ENCODE results near the gene EFHC2.

Gene EFHC2

DNA sequence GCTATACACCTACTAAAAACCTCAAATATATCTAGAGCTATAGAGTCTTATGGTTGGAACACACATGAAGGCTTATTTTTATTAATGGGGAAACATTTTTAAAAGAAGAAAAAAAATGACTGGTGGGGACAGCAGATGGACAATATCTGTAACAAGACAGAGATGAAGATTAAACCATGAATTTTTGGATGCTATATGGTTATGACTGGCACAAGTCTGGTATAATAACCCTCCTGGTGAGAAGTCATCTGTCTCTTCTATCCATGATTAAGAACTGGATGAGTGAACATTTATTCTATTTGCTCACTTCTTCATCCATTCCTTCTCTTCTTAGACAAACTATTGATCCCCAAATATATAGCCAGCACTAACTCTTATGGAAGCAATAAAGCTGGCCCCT lies 104.4 kb downstream of the EFHC2 start:
- no peak overlapping the region for H3K4me3 ChIP-seq (ENCODE audit: low read depth, low read length)
- H3K9me3 ChIP-seq (ENCODE audit: control insufficient read depth, insufficient read depth, low read depth, low read length) = no peaks in the 10 kb centered on the region; the same call in 1 of the 2 replicates
- H3K36me3 ChIP-seq (ENCODE audit: control insufficient read depth, insufficient read depth, low read length) = no peaks in the 10 kb centered on the region
- H3K9ac ChIP-seq (ENCODE audit: low read length) = no peak overlapping the region
- H3K27me3 ChIP-seq (ENCODE audit: control insufficient read depth, insufficient read depth, low read length) = no peaks in the 10 kb centered on the region
- no peak overlapping the region for H3K27ac ChIP-seq (ENCODE audit: low read depth, low read length)
- peaks cover 12% of the 10 kb centered on the region for H3K4me1 ChIP-seq (ENCODE audit: control insufficient read depth, insufficient read depth, low read length)

DNA sequence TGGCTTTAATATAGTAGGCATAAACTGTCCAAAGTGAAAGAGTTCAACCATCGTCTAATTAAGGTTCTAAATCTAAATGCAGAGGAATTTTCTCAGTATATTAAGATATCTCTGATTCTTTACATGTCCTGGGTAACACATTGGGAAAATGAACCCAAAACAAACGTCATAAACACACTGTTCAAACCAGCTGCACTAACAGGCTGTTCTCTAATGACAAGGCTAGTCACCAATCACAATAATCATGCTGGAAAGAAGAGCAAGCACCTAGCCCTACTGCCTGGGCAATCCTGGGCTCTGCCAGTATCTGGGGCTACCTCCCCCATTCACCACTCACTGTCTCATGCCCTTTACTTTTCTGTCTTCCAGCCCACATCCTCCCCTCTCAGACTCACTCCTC lies 107.9 kb downstream of the EFHC2 start:
- Histone ChIP-seq H3K4me3 (ENCODE audit: low read depth, low read length) (no peak overlapping the region), H3K4me1 (ENCODE audit: control insufficient read depth, insufficient read depth, low read length) (no peaks in the 10 kb centered on the region), H3K9me3 (ENCODE audit: control insufficient read depth, insufficient read depth, low read depth, low read length) (no peaks in the 10 kb centered on the region; the same call in 1 of the 2 replicates), H3K36me3 (ENCODE audit: control insufficient read depth, insufficient read depth, low read length) (no peaks in the 10 kb centered on the region), H3K27me3 (ENCODE audit: control insufficient read depth, insufficient read depth, low read length) (no peaks in the 10 kb centered on the region), H3K27ac (ENCODE audit: low read depth, low read length) (no peak overlapping the region), H3K9ac (ENCODE audit: low read length) (no peak overlapping the region)

DNA sequence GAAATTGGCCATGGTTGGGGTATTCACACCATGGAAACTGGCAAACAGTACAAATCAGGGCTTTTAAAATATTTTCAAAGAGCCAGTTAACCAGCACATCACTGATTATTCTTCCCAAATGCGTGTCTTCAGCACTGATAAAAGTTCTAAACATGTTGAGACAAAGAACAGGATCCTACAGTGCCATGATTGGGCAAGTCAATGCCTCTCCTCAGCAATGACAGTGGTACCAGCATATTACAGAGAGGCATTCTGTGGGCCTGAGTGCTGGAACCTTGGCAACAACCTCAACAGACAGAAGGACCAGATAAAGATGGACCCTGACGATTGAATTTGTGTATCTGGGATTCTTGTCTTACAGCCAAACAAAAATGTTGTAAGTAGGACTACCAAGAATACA lies 108.9 kb downstream of the EFHC2 start:
- no peaks in the 10 kb centered on the region for H3K27me3 ChIP-seq (ENCODE audit: control insufficient read depth, insufficient read depth, low read length)
- H3K4me3 ChIP-seq (ENCODE audit: low read depth, low read length) = no peak overlapping the region
- no peaks in the 10 kb centered on the region; the same call in 1 of the 2 replicates for H3K9me3 ChIP-seq (ENCODE audit: control insufficient read depth, insufficient read depth, low read depth, low read length)
- H3K9ac ChIP-seq (ENCODE audit: low read length) = no peak overlapping the region
- H3K4me1 ChIP-seq (ENCODE audit: control insufficient read depth, insufficient read depth, low read length) = 0 out of 2 replicates have a peak, but pooled peaks cover 3% of the 10 kb centered on the region
- H3K27ac ChIP-seq (ENCODE audit: low read depth, low read length) = no peak overlapping the region
- no peaks in the 10 kb centered on the region for H3K36me3 ChIP-seq (ENCODE audit: control insufficient read depth, insufficient read depth, low read length)

DNA sequence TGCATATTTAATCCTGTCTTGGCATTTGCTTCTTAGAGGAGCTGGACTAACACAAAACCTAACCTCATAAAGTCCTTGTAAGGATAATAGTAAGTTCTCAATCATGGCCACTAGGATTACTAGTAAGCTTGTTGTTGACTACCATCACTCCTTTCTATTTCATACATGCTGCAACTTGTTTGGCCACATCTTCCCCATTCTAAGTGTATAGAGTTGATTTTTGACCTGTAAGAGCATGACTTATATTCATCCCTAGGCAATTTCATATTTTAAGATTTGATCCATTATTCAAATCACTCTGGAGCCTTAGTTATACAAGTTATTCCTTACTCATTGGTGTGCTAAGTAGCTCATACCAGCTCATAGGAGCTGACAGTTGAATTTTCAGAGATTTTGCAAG lies 109.4 kb downstream of the EFHC2 start:
- Histone ChIP-seq H3K27ac (ENCODE audit: low read depth, low read length) (no peak overlapping the region), H3K27me3 (ENCODE audit: control insufficient read depth, insufficient read depth, low read length) (no peaks in the 10 kb centered on the region), H3K4me3 (ENCODE audit: low read depth, low read length) (no peak overlapping the region), H3K36me3 (ENCODE audit: control insufficient read depth, insufficient read depth, low read length) (no peaks in the 10 kb centered on the region), H3K9ac (ENCODE audit: low read length) (no peak overlapping the region), H3K4me1 (ENCODE audit: control insufficient read depth, insufficient read depth, low read length) (0 out of 2 replicates have a peak, but pooled peaks cover 8% of the 10 kb centered on the region), H3K9me3 (ENCODE audit: control insufficient read depth, insufficient read depth, low read depth, low read length) (no peaks in the 10 kb centered on the region; the same call in 1 of the 2 replicates)

DNA sequence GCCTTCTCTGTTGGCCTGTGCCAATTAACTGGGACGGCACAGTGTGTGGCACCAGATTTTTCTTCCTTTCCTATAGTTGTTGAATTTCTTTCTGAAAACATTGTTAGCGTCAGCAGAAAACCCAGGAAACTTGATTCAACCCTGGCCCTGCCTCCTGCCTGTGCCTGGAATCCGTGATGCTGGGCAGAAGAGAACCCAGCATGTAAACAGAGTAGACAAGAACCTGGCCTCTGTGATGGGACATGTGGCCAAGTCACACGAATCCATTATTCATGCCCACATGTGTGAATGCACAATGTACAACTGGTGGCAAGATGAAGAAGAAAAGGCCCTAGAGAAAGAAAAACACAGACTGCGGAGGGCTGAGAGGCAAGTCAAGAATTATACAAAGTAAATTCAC lies 111.4 kb downstream of the EFHC2 start:
- Histone ChIP-seq H3K4me1 (ENCODE audit: control insufficient read depth, insufficient read depth, low read length) (peaks cover 16% of the 10 kb centered on the region; the same call in 1 of the 2 replicates), H3K27ac (ENCODE audit: low read depth, low read length) (no peak overlapping the region), H3K27me3 (ENCODE audit: control insufficient read depth, insufficient read depth, low read length) (no peaks in the 10 kb centered on the region), H3K9ac (ENCODE audit: low read length) (no peak overlapping the region), H3K36me3 (ENCODE audit: control insufficient read depth, insufficient read depth, low read length) (no peaks in the 10 kb centered on the region), H3K9me3 (ENCODE audit: control insufficient read depth, insufficient read depth, low read depth, low read length) (no peaks in the 10 kb centered on the region), H3K4me3 (ENCODE audit: low read depth, low read length) (no peak overlapping the region)

DNA sequence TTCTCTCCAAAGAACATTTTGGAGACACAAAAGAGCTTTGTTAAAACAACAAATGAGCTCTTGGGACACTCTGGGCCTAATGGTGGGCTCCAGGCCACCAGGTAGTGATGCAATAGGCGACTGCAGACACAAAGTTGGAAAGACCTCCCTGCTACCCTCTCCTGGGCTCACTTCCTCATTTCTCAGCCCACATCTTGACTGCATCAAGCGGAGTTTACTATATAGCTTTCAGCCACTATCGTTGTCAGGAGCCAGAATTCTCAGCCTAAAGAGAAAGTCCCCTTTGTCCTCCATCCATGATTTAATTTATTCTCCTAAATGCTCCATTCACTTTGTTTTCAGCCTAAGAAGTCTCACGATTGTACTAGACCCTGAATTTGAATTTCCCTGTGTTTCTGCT lies 114.9 kb downstream of the EFHC2 start:
- Histone ChIP-seq H3K36me3 (ENCODE audit: control insufficient read depth, insufficient read depth, low read length) (no peaks in the 10 kb centered on the region), H3K4me3 (ENCODE audit: low read depth, low read length) (no peak overlapping the region), H3K27ac (ENCODE audit: low read depth, low read length) (no peak overlapping the region), H3K27me3 (ENCODE audit: control insufficient read depth, insufficient read depth, low read length) (no peaks in the 10 kb centered on the region), H3K9ac (ENCODE audit: low read length) (no peak overlapping the region), H3K9me3 (ENCODE audit: control insufficient read depth, insufficient read depth, low read depth, low read length) (no peaks in the 10 kb centered on the region), H3K4me1 (ENCODE audit: control insufficient read depth, insufficient read depth, low read length) (peaks cover 16% of the 10 kb centered on the region; the same call in 1 of the 2 replicates)

DNA sequence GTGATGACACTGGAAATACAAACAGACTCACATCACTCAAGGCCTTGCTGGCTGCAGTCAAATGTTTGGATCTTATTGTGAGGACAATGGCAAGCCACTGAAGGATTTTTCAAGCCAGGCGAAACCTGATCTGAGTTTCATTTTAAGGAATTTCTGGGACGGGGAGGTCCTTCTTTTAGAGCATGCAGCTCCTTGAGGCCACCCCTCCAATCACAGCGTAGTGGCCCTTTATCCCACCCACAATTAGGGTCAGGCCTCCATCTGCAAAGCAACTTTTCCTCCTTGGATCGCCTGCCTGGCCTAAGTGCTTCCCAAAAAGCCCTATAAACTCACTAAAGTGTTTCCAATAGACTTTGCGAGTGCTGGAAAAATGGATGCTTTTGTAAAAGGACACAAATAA lies 115.5 kb downstream of the EFHC2 start:
- no peak overlapping the region for H3K9ac ChIP-seq (ENCODE audit: low read length)
- no peaks in the 10 kb centered on the region for H3K27me3 ChIP-seq (ENCODE audit: control insufficient read depth, insufficient read depth, low read length)
- no peaks in the 10 kb centered on the region for H3K9me3 ChIP-seq (ENCODE audit: control insufficient read depth, insufficient read depth, low read depth, low read length)
- H3K27ac ChIP-seq (ENCODE audit: low read depth, low read length) = no peak overlapping the region
- peaks cover 16% of the 10 kb centered on the region; the same call in 1 of the 2 replicates for H3K4me1 ChIP-seq (ENCODE audit: control insufficient read depth, insufficient read depth, low read length)
- no peaks in the 10 kb centered on the region for H3K36me3 ChIP-seq (ENCODE audit: control insufficient read depth, insufficient read depth, low read length)
- H3K4me3 ChIP-seq (ENCODE audit: low read depth, low read length) = no peak overlapping the region

DNA sequence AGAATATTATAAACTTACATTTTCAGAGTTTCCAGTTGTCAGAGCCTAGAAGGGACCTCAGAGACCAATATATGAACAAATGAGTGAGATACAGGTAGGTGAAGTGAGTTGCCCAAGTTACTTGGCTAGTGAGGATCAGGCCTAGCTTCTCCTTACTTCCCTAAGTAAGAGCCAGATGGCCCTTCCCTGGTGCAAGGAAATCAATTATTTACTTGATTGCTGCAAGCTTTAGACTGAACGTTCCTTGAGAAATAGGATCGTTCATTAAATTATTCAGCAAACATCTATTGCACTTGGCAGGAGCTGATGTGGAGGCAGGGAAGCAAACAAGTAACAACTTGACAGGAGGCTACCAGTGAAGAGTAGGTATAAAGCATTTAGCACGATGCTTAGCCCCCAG lies 117.8 kb downstream of the EFHC2 start:
- Histone ChIP-seq H3K36me3 (ENCODE audit: control insufficient read depth, insufficient read depth, low read length) (no peaks in the 10 kb centered on the region), H3K27me3 (ENCODE audit: control insufficient read depth, insufficient read depth, low read length) (no peaks in the 10 kb centered on the region; the same call in 1 of the 2 replicates), H3K9me3 (ENCODE audit: control insufficient read depth, insufficient read depth, low read depth, low read length) (no peaks in the 10 kb centered on the region), H3K9ac (ENCODE audit: low read length) (no peak overlapping the region), H3K4me3 (ENCODE audit: low read depth, low read length) (no peak overlapping the region), H3K27ac (ENCODE audit: low read depth, low read length) (no peak overlapping the region), H3K4me1 (ENCODE audit: control insufficient read depth, insufficient read depth, low read length) (peaks cover 16% of the 10 kb centered on the region; the same call in 1 of the 2 replicates)

DNA sequence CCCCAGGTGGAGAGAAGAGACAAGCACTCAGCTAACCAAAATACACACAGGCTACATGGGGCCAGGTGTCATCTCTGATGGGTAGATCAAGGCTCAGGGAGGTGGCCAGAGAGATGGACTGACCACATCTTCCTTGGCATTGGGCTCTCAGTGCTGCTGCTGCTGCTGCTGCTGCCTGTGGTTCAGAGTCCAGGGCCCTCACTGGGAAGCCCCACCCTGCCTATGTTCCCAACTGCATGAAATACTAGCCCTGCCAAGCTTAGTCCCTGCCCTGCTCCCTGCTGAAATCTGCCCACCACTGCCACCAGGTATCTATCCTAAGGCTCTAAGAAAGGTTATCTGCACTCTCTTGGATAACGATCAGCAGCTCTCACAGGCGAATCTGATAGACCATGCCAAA lies 118.7 kb downstream of the EFHC2 start:
- Histone ChIP-seq H3K4me3 (ENCODE audit: low read depth, low read length) (no peak overlapping the region), H3K4me1 (ENCODE audit: control insufficient read depth, insufficient read depth, low read length) (peaks cover 15% of the 10 kb centered on the region; the same call in 1 of the 2 replicates), H3K9ac (ENCODE audit: low read length) (no peak overlapping the region), H3K27ac (ENCODE audit: low read depth, low read length) (no peak overlapping the region), H3K36me3 (ENCODE audit: control insufficient read depth, insufficient read depth, low read length) (no peaks in the 10 kb centered on the region), H3K27me3 (ENCODE audit: control insufficient read depth, insufficient read depth, low read length) (no peaks in the 10 kb centered on the region; the same call in 1 of the 2 replicates), H3K9me3 (ENCODE audit: control insufficient read depth, insufficient read depth, low read depth, low read length) (no peaks in the 10 kb centered on the region)

DNA sequence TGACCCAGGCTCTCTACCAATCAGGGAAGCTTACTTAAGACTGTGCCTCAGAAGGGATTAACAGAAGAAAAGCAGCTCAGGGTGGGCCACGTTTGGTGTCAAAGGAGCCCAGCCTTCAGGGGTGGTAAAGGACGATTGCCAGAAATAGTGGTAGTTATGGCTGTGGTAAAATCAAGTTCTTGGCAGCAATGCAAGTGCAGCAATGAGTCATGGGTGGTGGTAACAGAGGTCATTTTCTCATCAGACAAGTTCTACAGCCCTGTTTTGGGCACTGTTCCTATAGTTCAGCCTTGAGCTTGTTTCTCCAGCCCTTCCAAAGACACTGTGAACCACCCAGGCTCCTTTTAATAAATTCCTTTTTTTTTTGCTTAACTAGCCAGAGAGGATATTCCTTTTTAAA lies 120.3 kb downstream of the EFHC2 start:
- H3K27ac ChIP-seq (ENCODE audit: low read depth, low read length) = no peak overlapping the region
- H3K36me3 ChIP-seq (ENCODE audit: control insufficient read depth, insufficient read depth, low read length) = no peaks in the 10 kb centered on the region
- H3K9me3 ChIP-seq (ENCODE audit: control insufficient read depth, insufficient read depth, low read depth, low read length) = no peaks in the 10 kb centered on the region
- H3K27me3 ChIP-seq (ENCODE audit: control insufficient read depth, insufficient read depth, low read length) = no peaks in the 10 kb centered on the region; the same call in 1 of the 2 replicates
- H3K4me1 ChIP-seq (ENCODE audit: control insufficient read depth, insufficient read depth, low read length) = peaks cover 1% of the 10 kb centered on the region; the same call in 1 of the 2 replicates
- H3K4me3 ChIP-seq (ENCODE audit: low read depth, low read length) = no peak overlapping the region
- H3K9ac ChIP-seq (ENCODE audit: low read length) = no peak overlapping the region

DNA sequence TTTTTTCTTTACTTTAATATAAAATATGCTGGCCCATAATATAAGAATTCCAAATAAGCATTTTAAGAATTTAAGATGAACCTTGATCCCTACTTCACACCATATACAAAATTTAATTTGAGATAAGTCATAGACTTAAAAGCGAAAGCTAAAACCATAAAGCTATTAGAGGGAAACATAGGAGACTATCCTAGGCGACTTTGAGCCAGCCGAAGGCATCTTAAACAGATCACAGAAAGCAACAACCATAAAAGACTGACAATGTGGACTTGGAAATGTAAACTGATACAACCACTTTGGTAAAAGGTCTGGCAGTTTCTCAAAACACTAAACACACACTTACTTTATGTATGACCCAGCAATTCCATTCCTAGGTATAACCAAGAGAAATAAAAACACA lies 125.0 kb downstream of the EFHC2 start:
- Histone ChIP-seq H3K4me3 (ENCODE audit: low read depth, low read length) (no peak overlapping the region), H3K4me1 (ENCODE audit: control insufficient read depth, insufficient read depth, low read length) (no peaks in the 10 kb centered on the region), H3K9me3 (ENCODE audit: control insufficient read depth, insufficient read depth, low read depth, low read length) (no peaks in the 10 kb centered on the region), H3K27me3 (ENCODE audit: control insufficient read depth, insufficient read depth, low read length) (no peaks in the 10 kb centered on the region; the same call in 1 of the 2 replicates), H3K9ac (ENCODE audit: low read length) (no peak overlapping the region), H3K27ac (ENCODE audit: low read depth, low read length) (no peak overlapping the region), H3K36me3 (ENCODE audit: control insufficient read depth, insufficient read depth, low read length) (no peaks in the 10 kb centered on the region)

DNA sequence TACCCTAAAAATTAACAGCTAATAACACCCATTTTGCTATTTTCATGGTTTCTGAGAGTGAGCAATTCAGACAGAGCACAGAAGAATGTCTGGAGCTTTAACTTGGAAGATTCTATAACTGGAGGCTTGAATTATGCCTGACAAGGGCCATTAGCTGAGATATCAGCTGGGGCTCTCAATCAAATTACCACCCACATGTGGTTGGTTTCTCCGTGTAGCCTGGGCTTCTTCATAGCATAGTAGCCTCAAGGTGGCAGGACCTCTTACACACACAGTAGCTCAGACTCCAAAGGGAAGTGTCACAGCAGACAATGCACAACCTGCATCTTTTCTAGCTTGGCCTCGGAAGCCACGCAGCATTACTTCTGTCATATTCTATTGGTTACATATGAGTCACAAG lies 127.3 kb downstream of the EFHC2 start:
- Histone ChIP-seq H3K9me3 (ENCODE audit: control insufficient read depth, insufficient read depth, low read depth, low read length) (no peaks in the 10 kb centered on the region), H3K4me1 (ENCODE audit: control insufficient read depth, insufficient read depth, low read length) (no peaks in the 10 kb centered on the region), H3K27me3 (ENCODE audit: control insufficient read depth, insufficient read depth, low read length) (no peaks in the 10 kb centered on the region; the same call in 1 of the 2 replicates), H3K27ac (ENCODE audit: low read depth, low read length) (no peak overlapping the region), H3K9ac (ENCODE audit: low read length) (no peak overlapping the region), H3K36me3 (ENCODE audit: control insufficient read depth, insufficient read depth, low read length) (no peaks in the 10 kb centered on the region), H3K4me3 (ENCODE audit: low read depth, low read length) (no peak overlapping the region)

All from HUES6 (cell line).